HG02981 (cell line): ENCODE data around the gene TIGIT.

Experiments
- ATAC-seq: cut with Tn5 transposase; IDR thresholded peaks from one replicate; pipeline ENCODE4 v1.9.1; 2021; ENCODE audit warnings: mild to moderate bottlenecking, moderate library complexity; ENCODE audit not compliant: unreplicated experiment

The TIGIT gene

DNA sequence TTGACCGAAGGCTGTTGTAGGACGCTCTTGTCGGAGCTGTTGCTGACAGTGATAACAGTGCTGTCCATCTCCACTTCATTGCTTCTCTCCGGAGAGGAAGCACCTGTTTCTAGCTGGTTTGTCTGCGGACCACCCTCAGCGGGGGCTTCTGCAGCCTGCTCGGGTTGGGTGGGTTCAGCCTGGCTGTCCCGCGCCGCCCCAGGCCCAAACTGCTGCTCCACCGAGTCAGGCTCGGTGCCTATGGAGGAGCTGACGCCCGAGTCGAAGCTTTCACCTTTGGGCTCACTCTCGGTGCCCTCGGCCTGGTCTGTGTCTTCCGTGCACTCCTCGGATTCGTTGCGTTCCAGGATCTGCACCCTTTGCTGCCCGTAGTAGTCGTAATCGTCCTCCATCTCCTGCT lies 56.9 kb downstream of the TIGIT start:
- no peak for ATAC-seq

- no peak for ATAC-seq
These were observed 57.4 kb downstream of the TIGIT start for GRCh38 chr3:114351123-114351821.

DNA sequence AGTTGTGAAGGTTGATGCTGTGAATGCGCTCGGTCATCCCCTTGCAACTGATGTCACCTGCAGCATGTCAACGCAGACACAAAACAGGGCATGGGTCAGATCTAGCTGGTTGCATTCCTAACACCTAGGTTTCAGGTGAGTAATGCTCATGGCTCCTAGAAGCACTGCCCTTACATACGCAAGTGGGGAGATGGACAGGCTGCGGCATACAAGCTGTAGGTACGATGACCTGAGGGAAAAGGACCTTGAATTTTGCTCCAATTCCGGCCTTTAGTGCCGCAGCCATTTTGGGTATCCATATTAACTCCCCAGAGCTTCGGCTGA lies 58.0 kb downstream of the TIGIT start:
- no peak for ATAC-seq

DNA sequence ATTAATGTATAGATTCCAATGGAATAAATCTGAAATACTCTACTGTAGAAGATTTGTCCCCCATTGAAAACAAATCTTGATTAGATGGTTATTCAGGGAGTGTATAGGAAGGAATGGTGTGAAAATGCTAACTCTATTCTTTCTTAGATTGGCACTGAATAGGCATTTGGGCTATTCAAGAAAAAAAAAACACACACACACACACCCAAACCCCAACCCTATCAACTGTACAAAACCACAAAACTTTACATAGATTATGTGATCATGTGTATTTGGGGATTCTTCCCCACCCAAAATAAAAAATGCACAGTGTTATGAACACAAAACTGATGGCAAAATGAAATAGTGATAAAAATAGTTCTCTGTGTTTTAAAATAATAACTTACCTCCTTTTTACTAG lies 61.8 kb downstream of the TIGIT start:
- no peak for ATAC-seq

DNA sequence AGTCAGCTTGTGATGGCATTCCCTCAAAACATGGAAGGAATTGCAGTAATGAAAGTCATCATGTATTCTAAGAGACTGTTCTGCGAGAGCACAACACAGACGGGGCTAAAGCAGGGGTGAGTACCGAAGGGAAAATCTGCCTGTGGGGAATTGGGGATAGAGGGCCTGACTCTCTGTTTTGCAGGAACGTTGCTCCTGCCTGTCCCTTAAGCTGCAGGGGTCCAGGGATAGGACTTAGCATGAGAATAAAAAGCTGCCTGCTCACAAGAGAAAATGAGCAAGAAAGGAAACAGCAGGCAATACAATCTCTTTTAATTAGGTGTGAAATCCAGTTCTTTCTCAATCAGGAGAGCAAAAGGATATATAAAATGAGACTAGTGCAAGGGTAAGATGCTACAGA lies 62.2 kb downstream of the TIGIT start:
- ATAC-seq = no peak

GRCh38 chr3:114356525-114356924 lies 62.7 kb downstream of the TIGIT start:
- ATAC-seq = no peak
